H1 (cell line): Measurements from ENCODE around the gene MARK4. TPM values are rescaled to one million over a fixed set of nuclear protein-coding genes. Genes with fewer than 3 reads are reported as not detected.

Experiments
- CTCF ChIA-PET: fragments of 300-600 bp; sonication (Branson Sonifier 250); formaldehyde crosslinking; loops from one replicate; lab custom pipeline; 2021; ENCODE audit not compliant: partially characterized antibody; lab: Charles Lee
- POLR2A ChIA-PET: fragments of 300-600 bp; sonication (Branson Sonifier 250); formaldehyde crosslinking; loops from one replicate; lab custom pipeline; 2021; ENCODE audit warnings: inconsistent platforms; ENCODE audit not compliant: partially characterized antibody; lab: Charles Lee
- DNase-seq, 2 experiments: peaks; one replicate each; pipeline versions ENCODE4 v3.0.0 to v3.0.0-alpha.2; 2010 to 2022; ENCODE audit warnings: low spot score in 2 of 2, low read depth in 1 of 2, mixed read lengths in 1 of 2
- FAIRE-seq: peaks from 2 replicates; lab custom pipeline; 2011; peaks lifted over from hg19 to GRCh38; lab: Jason Lieb, UNC
- H2AFZ ChIP-seq: 2 replicates; pipeline ENCODE4 v1.8.1; 2012; ENCODE audit warnings: low read length, inconsistent platforms
- H2AK5ac ChIP-seq: 2 replicates; pipeline ENCODE4 v1.6.1; 2013; ENCODE audit warnings: low read depth, low read length
- H2BK120ac ChIP-seq: replicated peaks from 2 replicates; pipeline ENCODE3; 2013; ENCODE audit warnings: low read depth, low read length, inconsistent platforms
- H2BK12ac ChIP-seq: 2 replicates; pipeline ENCODE4 v1.6.1; 2013; ENCODE audit warnings: low read depth, low read length
- H2BK15ac ChIP-seq: 2 replicates; pipeline ENCODE4 v1.6.1; 2013; ENCODE audit warnings: low read length
- H2BK20ac ChIP-seq: 2 replicates; pipeline ENCODE4 v1.6.1; 2013; ENCODE audit warnings: low read length
- H2BK5ac ChIP-seq: 2 replicates; pipeline ENCODE4 v1.6.1; 2013; ENCODE audit warnings: low read depth, low read length
- H3K14ac ChIP-seq: 2 replicates; pipeline ENCODE4 v1.6.1; 2013; ENCODE audit warnings: inconsistent platforms; ENCODE audit not compliant: insufficient read length
- H3K18ac ChIP-seq: 2 replicates; pipeline ENCODE4 v1.6.1; 2013; ENCODE audit warnings: low read length; ENCODE audit errors: extremely low read depth
- H3K23ac ChIP-seq: 2 replicates; pipeline ENCODE4 v1.6.1; 2013; ENCODE audit warnings: inconsistent platforms; ENCODE audit not compliant: insufficient read length
- H3K23me2 ChIP-seq: 2 replicates; pipeline ENCODE4 v1.6.1; 2013; ENCODE audit warnings: low read depth, low read length
- H3K27ac ChIP-seq: 2 replicates; pipeline ENCODE4 v1.6.1; 2011; ENCODE audit warnings: low read depth, low read length, inconsistent platforms
- H3K27me3 ChIP-seq, 4 experiments: replicated peaks in 1 of 4; 1 replicate in 1 of 4; 2 replicates in 3 of 4; pipeline versions ENCODE4 v1.6.1 to v1.8.1; 2011 to 2013; ENCODE audit warnings: low read length in 3 of 4, mild to moderate bottlenecking in 3 of 4, inconsistent platforms in 2 of 4, mixed read lengths in 2 of 4, moderate library complexity in 1 of 4; ENCODE audit not compliant: control insufficient read depth in 3 of 4, insufficient read depth in 3 of 4; ENCODE audit errors: extremely low read depth in 1 of 4
- H3K36me3 ChIP-seq, 4 experiments: 2 replicates each; pipeline versions ENCODE4 v1.6.1 to v1.8.1; 2011 to 2013; ENCODE audit warnings: mild to moderate bottlenecking in 4 of 4, low read length in 3 of 4, moderate library complexity in 2 of 4, control low read depth in 1 of 4, inconsistent platforms in 1 of 4; ENCODE audit not compliant: insufficient read depth in 4 of 4, control insufficient read depth in 2 of 4
- H3K4ac ChIP-seq: replicated peaks from 2 replicates; pipeline ENCODE3; 2013; ENCODE audit warnings: low read length, low read depth, mixed read lengths, inconsistent platforms; ENCODE audit not compliant: insufficient read length
- H3K4me1 ChIP-seq, 4 experiments: replicated peaks in 1 of 4; 1 replicate in 1 of 4; 2 replicates in 3 of 4; pipeline versions ENCODE4 v1.6.1 to v1.8.1; 2011 to 2013; ENCODE audit warnings: low read length in 3 of 4, inconsistent platforms in 2 of 4, mixed read lengths in 1 of 4; ENCODE audit not compliant: insufficient read depth in 4 of 4, control insufficient read depth in 3 of 4
- H3K4me2 ChIP-seq, 2 experiments: 2 replicates each; pipeline versions ENCODE4 v1.6.1 to v1.8.1; 2011 to 2013; ENCODE audit warnings: low read depth in 2 of 2, low read length in 2 of 2, control low read depth in 1 of 2, inconsistent platforms in 1 of 2, mild to moderate bottlenecking in 1 of 2; ENCODE audit not compliant: insufficient read depth in 1 of 2
- H3K4me3 ChIP-seq, 4 experiments: fragments of 200-600, 300-600 bp in 1 of 4; sonication (generic), shearing (Covaris generic), sonication (Bioruptor Twin) in 1 of 4; 2 replicates each; pipeline versions ENCODE4 v1.5.1 to v1.8.1; 2011 to 2016; ENCODE audit warnings: low read length in 4 of 4, low read depth in 3 of 4, control low read depth in 2 of 4, inconsistent platforms in 2 of 4, mild to moderate bottlenecking in 2 of 4, mixed read lengths in 1 of 4, moderate library complexity in 1 of 4; ENCODE audit not compliant: insufficient read depth in 2 of 4; ENCODE audit errors: extremely low read depth in 1 of 4
- H3K56ac ChIP-seq: replicated peaks from 2 replicates; pipeline ENCODE3; 2013; ENCODE audit warnings: low read depth, mild to moderate bottlenecking, mixed read lengths, low read length, inconsistent platforms; ENCODE audit not compliant: insufficient read length
- H3K79me1 ChIP-seq: 2 replicates; pipeline ENCODE4 v1.6.1; 2013; ENCODE audit warnings: low read depth, low read length, control low read depth
- H3K79me2 ChIP-seq, 2 experiments: 2 replicates each; pipeline versions ENCODE4 v1.6.1 to v1.8.1; 2012 to 2013; ENCODE audit warnings: low read length in 2 of 2, mild to moderate bottlenecking in 2 of 2, inconsistent platforms in 1 of 2; ENCODE audit not compliant: insufficient read depth in 2 of 2, control insufficient read depth in 1 of 2
- H3K9ac ChIP-seq, 4 experiments: replicated peaks in 1 of 4; 1 replicate in 1 of 4; 2 replicates in 3 of 4; pipeline versions ENCODE4 v1.6.1 to v1.8.1; 2011 to 2013; ENCODE audit warnings: low read depth in 3 of 4, low read length in 3 of 4, control low read depth in 2 of 4, mild to moderate bottlenecking in 2 of 4, moderate library complexity in 2 of 4, inconsistent platforms in 1 of 4; ENCODE audit errors: extremely low read depth in 1 of 4
- H3K9me3 ChIP-seq, 2 experiments: 2 replicates each; pipeline versions ENCODE4 v1.6.1 to v1.8.1; 2012 to 2013; ENCODE audit warnings: mild to moderate bottlenecking in 2 of 2, moderate library complexity in 2 of 2, control low read depth in 1 of 2, inconsistent platforms in 1 of 2, low read depth in 1 of 2, low read length in 1 of 2, mixed read lengths in 1 of 2; ENCODE audit not compliant: insufficient read depth in 2 of 2
- H4K20me1 ChIP-seq, 2 experiments: replicated peaks in 1 of 2; 2 replicates each; pipeline versions ENCODE3 to v1.8.1; 2011 to 2013; ENCODE audit warnings: inconsistent platforms in 2 of 2, low read length in 2 of 2, mild to moderate bottlenecking in 1 of 2; ENCODE audit not compliant: insufficient read depth in 2 of 2, control insufficient read depth in 1 of 2
- H4K5ac ChIP-seq: 2 replicates; pipeline ENCODE4 v1.6.1; 2013; ENCODE audit warnings: low read length, low read depth, mixed read lengths, inconsistent platforms; ENCODE audit not compliant: insufficient read length
- H4K8ac ChIP-seq: 2 replicates; pipeline ENCODE4 v1.8.0; 2013; ENCODE audit warnings: mild to moderate bottlenecking, moderate library complexity, low read length, inconsistent platforms; ENCODE audit not compliant: insufficient read depth; ENCODE audit errors: extremely low read depth
- H4K91ac ChIP-seq: replicated peaks from 2 replicates; pipeline ENCODE3; 2013; ENCODE audit warnings: low read length, mixed read lengths, inconsistent platforms; ENCODE audit not compliant: insufficient read length
- ASH2L ChIP-seq: fragments of 200-600, 300-600 bp; sonication (generic); IDR thresholded peaks from one replicate; pipeline ENCODE4 v1.7.1; 2017; ENCODE audit warnings: low read length
- ATF3 ChIP-seq: IDR thresholded peaks from 2 replicates; pipeline ENCODE4 v1.6.1; 2011; ENCODE audit warnings: low read depth, mild to moderate bottlenecking, low read length; ENCODE audit not compliant: insufficient read depth
- BCL11A ChIP-seq, 2 experiments: IDR thresholded peaks; one replicate each; pipeline ENCODE4 v1.6.1; 2011; ENCODE audit warnings: low read depth in 2 of 2, low read length in 2 of 2, mild to moderate bottlenecking in 2 of 2
- CHD1 ChIP-seq: IDR thresholded peaks from 2 replicates; pipeline ENCODE4 v1.6.1; 2012; ENCODE audit warnings: low read depth, low read length, improper control_type of control experiment
- CTCF ChIP-seq, 3 experiments: IDR thresholded peaks; 1 replicate in 2 of 3; 2 replicates in 1 of 3; pipeline versions ENCODE4 v1.5.1 to v1.6.1; 2011; ENCODE audit warnings: low read length in 3 of 3, mild to moderate bottlenecking in 3 of 3, inconsistent platforms in 2 of 3, low read depth in 1 of 3, moderate library complexity in 1 of 3; ENCODE audit not compliant: insufficient read depth in 1 of 3; ENCODE audit errors: control extremely low read depth in 1 of 3
- EP300 ChIP-seq, 2 experiments: IDR thresholded peaks; 1 replicate in 1 of 2; 2 replicates in 1 of 2; pipeline ENCODE4 v1.6.1; 2011 to 2012; ENCODE audit warnings: low read depth in 2 of 2, low read length in 2 of 2, mild to moderate bottlenecking in 2 of 2, borderline replicate concordance in 1 of 2, inconsistent platforms in 1 of 2, moderate library complexity in 1 of 2
- MAX ChIP-seq: IDR thresholded peaks from 2 replicates; pipeline ENCODE4 v1.6.1; 2012; ENCODE audit warnings: inconsistent platforms
- RXRA ChIP-seq: IDR thresholded peaks from 2 replicates; pipeline ENCODE4 v1.6.1; 2011; ENCODE audit warnings: low read depth, mild to moderate bottlenecking, low read length, moderate library complexity; ENCODE audit not compliant: insufficient read depth
- SP1 ChIP-seq: IDR thresholded peaks from 2 replicates; pipeline ENCODE4 v1.6.1; 2011; ENCODE audit warnings: low read depth, low read length
- SRF ChIP-seq: IDR thresholded peaks from 2 replicates; pipeline ENCODE4 v1.6.1; 2011; ENCODE audit warnings: mild to moderate bottlenecking, low read depth, low read length, moderate library complexity
- TAF7 ChIP-seq: optimal IDR thresholded peaks from 2 replicates; pipeline ENCODE3; 2011; ENCODE audit warnings: low read depth, mild to moderate bottlenecking, inconsistent platforms, low read length, moderate library complexity, borderline replicate concordance
- WGBS, 2 experiments: shearing (Covaris generic) in 1 of 2; methylation state at CpG; one replicate each; pipeline versions ENCODE4 v1.1.6 to v1.1.7; 2013 to 2015; ENCODE audit warnings: low lambda C conversion rate in 2 of 2, mixed read lengths in 2 of 2, inconsistent platforms in 1 of 2, low coverage in 1 of 2, missing lambda C conversion rate in 1 of 2; ENCODE audit not compliant: insufficient replicate concordance in 2 of 2, insufficient coverage in 1 of 2, insufficient read length in 1 of 2; ENCODE audit errors: extremely low coverage in 1 of 2, missing lambda C conversion rate in 1 of 2; 5-methylcytosine and 5-hydroxymethylcytosine counted together
- polyA plus RNA-seq, 7 experiments: library from polyadenylated mRNA; depleted of rRNA in 3 of 7; stranded (reverse) in 5 of 7; unstranded in 2 of 7; fragments of >200 nt in 5 of 7; fragments of 200-250 nt in 2 of 7; gene quantifications; 1 replicate in 5 of 7; 2 replicates in 1 of 7; 4 replicates in 1 of 7; pipeline versions ENCODE4 v1.2.1 to v1.2.3, GENCODE V29; 2011 to 2013; ENCODE audit warnings: missing spikeins in 2 of 7, mixed read lengths in 2 of 7
- total RNA-seq: library from RNA; stranded (reverse); fragmentation: NEBNext Ultra II Directional; extraction: Animal tissue kit (Norgen Biotek cat#: 25700); gene quantifications from 2 replicates; pipeline ENCODE4 v1.2.1, GENCODE V29; 2021

Gene MARK4
- total and polyA plus RNA-seq, 2 of the 8 experiments (the other 6 are each of a cell fraction or from before 2014, with no cell fraction given), result 12.3 to 49.8 TPM

- no peak overlapping the region for H3K4ac ChIP-seq
- ChIA-PET CTCF (interaction anchor here (0.8 to 1.0 kb wide), 2 partner anchors 49 to 82 kb away, joined by 3 to 4 read pairs; no protein-coding TSS in a partner anchor), POLR2A (no interaction called here)
- H3K4me3 ChIP-seq, result no peak overlapping the region
- no peak overlapping the region for H4K8ac ChIP-seq
- no peaks in the 10 kb centered on the region for H3K79me2 ChIP-seq
- no peak overlapping the region for H3K14ac ChIP-seq
- peaks cover 0 to 4% (median 1%) of the 10 kb centered on the region in 4 experiments; a peak in 5 of 8 replicates for H3K36me3 ChIP-seq
- no peak overlapping the region for H4K5ac ChIP-seq
- H2BK12ac ChIP-seq, result no peak overlapping the region
- no peak overlapping the region for H3K56ac ChIP-seq
- H3K9ac ChIP-seq, result no peak overlapping the region
- no peaks in the 10 kb centered on the region for H3K27me3 ChIP-seq
- no peak for FAIRE-seq
- H2AK5ac ChIP-seq, result no peak overlapping the region
- no peak overlapping the region for H2BK5ac ChIP-seq
- H3K23me2 ChIP-seq, result no peaks in the 10 kb centered on the region; the same call in 1 of the 2 replicates
- no peak overlapping the region for H3K4me2 ChIP-seq
- H3K23ac ChIP-seq, result no peak overlapping the region
- no peak overlapping the region for H2AFZ ChIP-seq
- no peak overlapping the region for H3K18ac ChIP-seq
- no peak overlapping the region for H2BK120ac ChIP-seq
- H2BK20ac ChIP-seq, result no peak overlapping the region
- no peaks in the 10 kb centered on the region for H3K9me3 ChIP-seq
- no peaks in the 10 kb centered on the region for H3K4me1 ChIP-seq
- no peak overlapping the region for H4K91ac ChIP-seq
- 90% methylated on average over 4 of the region's 5 CpGs; no CpG with 5 or more reads in 1 of the 2 experiments for WGBS, 2 experiments
- H4K20me1 ChIP-seq, result peaks cover 0 to 2% of the 10 kb centered on the region in 2 experiments
- DNase-seq, result no peak
- no peak overlapping the region for H2BK15ac ChIP-seq
- no peaks in the 10 kb centered on the region for H3K79me1 ChIP-seq
- no peak overlapping the region for H3K27ac ChIP-seq
- no peak for TF ChIP-seq CTCF (IDR thresholded peaks at IDR 0.05; ENCODE audit: control extremely low read depth in 1 of 3, insufficient read depth in 1 of 3, low read depth in 1 of 3, low read length in 3 of 3)
- TF ChIP-seq CHD1, result no peak
- TF ChIP-seq SP1, result no peak
- no peak for TF ChIP-seq RXRA
- no peak for TF ChIP-seq ASH2L
- TF ChIP-seq TAF7, result no peak
- no peak for TF ChIP-seq BCL11A (IDR thresholded peaks at IDR 0.05; ENCODE audit: low read depth in 2 of 2, low read length in 2 of 2)
- TF ChIP-seq ATF3, result no peak
- TF ChIP-seq SRF, result no peak
- TF ChIP-seq EP300 (IDR thresholded peaks at IDR 0.05; ENCODE audit: borderline replicate concordance in 1 of 2, low read depth in 2 of 2, low read length in 2 of 2), result no peak
- no peak for TF ChIP-seq MAX
These were observed 47.2 kb downstream of the MARK4 start for GRCh38 chr19:45298264-45298663.
